ENCODE results near the gene CFAP90. TPM values are rescaled to one million over a fixed set of nuclear protein-coding genes. Genes with fewer than 3 reads are reported as not detected.

CFAP90 gene
- polyA plus RNA-seq, 1 donor from 2014 or later, result 0.45 TPM

- Histone ChIP-seq H4K20me1 (ENCODE audit: insufficient read depth) (no peaks in the 10 kb centered on the region), H3K4me3 (ENCODE audit: low read length) (no peak overlapping the region), H3K4me2 (ENCODE audit: low read length) (no peak overlapping the region), H3K79me2 (replicated peaks; ENCODE audit: insufficient read depth, low read length) (peaks cover 32% of the 10 kb centered on the region), H3K27ac (ENCODE audit: low read length) (no peak overlapping the region), H3K27me3 (ENCODE audit: insufficient read depth, low read depth, low read length) (no peaks in the 10 kb centered on the region), H3K9me2 (ENCODE audit: insufficient read depth, low read length) (no peaks in the 10 kb centered on the region), H2AFZ (ENCODE audit: low read depth, low read length) (no peak overlapping the region), H3K9ac (ENCODE audit: low read length) (no peak overlapping the region), H3F3A (ENCODE audit: insufficient read depth, low read length, poor library complexity, severe bottlenecking) (no peaks in the 10 kb centered on the region), H3K36me3 (ENCODE audit: insufficient read depth, low read length) (peaks cover 7% of the 10 kb centered on the region), H3K9me3 (ENCODE audit: low read length) (no peaks in the 10 kb centered on the region)
- TF ChIP-seq TAF1 (IDR thresholded peaks at IDR 0.05; ENCODE audit: low read depth), result no peak
- no peak for TF ChIP-seq SMC3 (conservative IDR thresholded peaks at IDR 0.05; ENCODE audit: poor library complexity)
- TF ChIP-seq RAD21 (conservative IDR thresholded peaks at IDR 0.05), result no peak
- no peak for TF ChIP-seq CTCF (IDR thresholded peaks at IDR 0.05; ENCODE audit: poor library complexity, severe bottlenecking)
- TF ChIP-seq MXI1 (conservative IDR thresholded peaks at IDR 0.05; ENCODE audit: poor library complexity, severe bottlenecking), result no peak
- TF ChIP-seq REST (IDR thresholded peaks at IDR 0.05; ENCODE audit: borderline replicate concordance), result no peak
- TF ChIP-seq EP300 (conservative IDR thresholded peaks at IDR 0.05; ENCODE audit: poor library complexity, severe bottlenecking), result no peak
- no peak for TF ChIP-seq EZH2 (IDR thresholded peaks at IDR 0.05; ENCODE audit: borderline replicate concordance, insufficient read depth, low read length, poor library complexity, severe bottlenecking)
- TF ChIP-seq POLR2AphosphoS5 (IDR thresholded peaks at IDR 0.05), result no peak
These were observed 22.3 kb upstream of the CFAP90 start for GRCh38 chr5:7873216-7873615.

- no peak overlapping the region for H2AFZ ChIP-seq (ENCODE audit: low read depth, low read length)
- no peaks in the 10 kb centered on the region for H3K27me3 ChIP-seq (ENCODE audit: insufficient read depth, low read depth, low read length)
- H3K79me2 ChIP-seq (replicated peaks; ENCODE audit: insufficient read depth, low read length), result peaks cover 32% of the 10 kb centered on the region
- H3K9ac ChIP-seq (ENCODE audit: low read length), result no peak overlapping the region
- H3K4me2 ChIP-seq (ENCODE audit: low read length), result no peak overlapping the region
- TF ChIP-seq POLR2AphosphoS5 (IDR thresholded peaks at IDR 0.05) (no peak), EP300 (conservative IDR thresholded peaks at IDR 0.05; ENCODE audit: poor library complexity, severe bottlenecking) (no peak), MXI1 (conservative IDR thresholded peaks at IDR 0.05; ENCODE audit: poor library complexity, severe bottlenecking) (no peak), RAD21 (conservative IDR thresholded peaks at IDR 0.05) (no peak), REST (IDR thresholded peaks at IDR 0.05; ENCODE audit: borderline replicate concordance) (no peak), CTCF (IDR thresholded peaks at IDR 0.05; ENCODE audit: poor library complexity, severe bottlenecking) (no peak), SMC3 (conservative IDR thresholded peaks at IDR 0.05; ENCODE audit: poor library complexity) (no peak), TAF1 (IDR thresholded peaks at IDR 0.05; ENCODE audit: low read depth) (no peak), EZH2 (IDR thresholded peaks at IDR 0.05; ENCODE audit: borderline replicate concordance, insufficient read depth, low read length, poor library complexity, severe bottlenecking) (no peak)
- no peaks in the 10 kb centered on the region for H3K9me3 ChIP-seq (ENCODE audit: low read length)
- H3K9me2 ChIP-seq (ENCODE audit: insufficient read depth, low read length), result no peaks in the 10 kb centered on the region
- no peak overlapping the region for H3K27ac ChIP-seq (ENCODE audit: low read length)
- no peaks in the 10 kb centered on the region for H3F3A ChIP-seq (ENCODE audit: insufficient read depth, low read length, poor library complexity, severe bottlenecking)
- peaks cover 5% of the 10 kb centered on the region for H3K36me3 ChIP-seq (ENCODE audit: insufficient read depth, low read length)
- no peaks in the 10 kb centered on the region for H4K20me1 ChIP-seq (ENCODE audit: insufficient read depth)
- H3K4me3 ChIP-seq (ENCODE audit: low read length), result no peak overlapping the region
These were observed 21.7 kb upstream of the CFAP90 start for GRCh38 chr5:7872517-7873130.

All from neural cell (in vitro differentiated cells).